ENCODE measurements around the gene GLT6D1. TPM values are rescaled to one million over a fixed set of nuclear protein-coding genes. Genes with fewer than 3 reads are reported as not detected.
A peak's percentile ranks its signal among the peaks of the same experiment; 100 is the strongest.

Gene GLT6D1
- total and polyA plus RNA-seq, 4 donors = not detected

DNA sequence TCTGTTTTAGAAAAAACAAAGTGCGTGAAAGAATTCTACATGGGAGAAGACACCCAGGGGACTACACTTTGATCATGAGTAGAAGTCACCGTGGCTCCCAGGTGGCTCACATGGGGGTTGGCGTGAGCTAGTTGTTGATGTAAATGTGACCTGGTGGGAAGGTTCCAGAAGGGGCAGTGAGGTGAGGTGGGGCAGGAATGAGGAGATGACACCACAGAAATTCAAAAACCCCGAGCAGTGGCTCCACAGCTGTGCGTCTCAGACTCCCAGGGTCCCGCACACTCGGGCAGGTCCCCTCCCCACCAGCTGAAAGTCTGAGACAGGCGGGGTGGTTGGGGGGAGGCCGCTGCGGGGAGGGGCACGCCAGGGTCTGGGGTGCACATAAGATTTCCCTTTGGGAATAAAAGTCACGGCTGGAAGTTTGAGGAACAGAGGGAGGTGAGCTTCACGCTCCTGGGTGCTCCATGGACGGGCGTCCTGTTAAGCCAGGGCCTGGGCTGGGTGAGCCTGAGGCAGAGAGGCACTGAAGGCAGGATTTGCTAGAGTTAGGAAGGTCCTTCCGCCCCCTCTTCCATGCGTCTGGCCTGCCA lies 29.9 kb downstream of the GLT6D1 start:
- H3K27me3 ChIP-seq (ENCODE audit: control insufficient read depth in 1 of 2, insufficient read depth in 2 of 2, low read length in 1 of 2) = no peaks in the 10 kb centered on the region
- H3K4me3 ChIP-seq (ENCODE audit: low read length in 2 of 2) = no peak overlapping the region
- no peak for ATAC-seq (ENCODE audit: low FRiP score)
- H3K27ac ChIP-seq (ENCODE audit: low read depth in 1 of 2, low read length in 2 of 2) = no peak overlapping the region
- DNase-seq = no peak
- intact Hi-C loops (cut with DNase I) = no loop called here
- WGBS, 2 donors = 88 to 93% methylated on average over 17 of the region's 17 CpGs
- H3K36me3 ChIP-seq (ENCODE audit: control insufficient read depth in 1 of 2, insufficient read depth in 2 of 2, low read length in 1 of 2) = no peaks in the 10 kb centered on the region
- H3K4me1 ChIP-seq (ENCODE audit: control insufficient read depth in 1 of 2, insufficient read depth in 2 of 2, low read length in 2 of 2) = no peaks in the 10 kb centered on the region
- H3K9me3 ChIP-seq (ENCODE audit: control insufficient read depth, low read length) = no peaks in the 10 kb centered on the region

DNA sequence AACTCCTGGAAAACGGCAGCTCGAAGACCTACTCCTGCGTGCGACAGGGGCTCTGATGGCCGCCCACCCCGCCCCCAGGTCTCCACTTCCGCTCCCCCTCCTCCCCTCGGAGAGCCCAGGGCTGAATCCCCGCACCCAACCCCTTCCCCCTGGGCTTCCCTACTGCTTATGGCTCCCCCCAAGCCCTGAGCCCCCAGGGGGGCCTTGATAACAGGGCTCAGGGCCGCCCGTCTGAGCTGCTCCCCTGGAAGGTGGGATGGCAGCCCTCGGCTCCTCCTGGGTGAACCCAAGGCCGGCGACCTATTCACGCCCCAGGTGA lies 30.4 kb downstream of the GLT6D1 start:
- no peaks in the 10 kb centered on the region for H3K27me3 ChIP-seq (ENCODE audit: control insufficient read depth in 1 of 2, insufficient read depth in 2 of 2, low read length in 1 of 2)
- H3K4me1 ChIP-seq (ENCODE audit: control insufficient read depth in 1 of 2, insufficient read depth in 2 of 2, low read length in 2 of 2) = no peaks in the 10 kb centered on the region
- intact Hi-C loops (cut with DNase I) = no loop called here
- peak in 1 of 2 donors; percentile 68 for DNase-seq
- no peaks in the 10 kb centered on the region for H3K36me3 ChIP-seq (ENCODE audit: control insufficient read depth in 1 of 2, insufficient read depth in 2 of 2, low read length in 1 of 2)
- H3K27ac ChIP-seq (ENCODE audit: low read depth in 1 of 2, low read length in 2 of 2) = no peak overlapping the region
- H3K9me3 ChIP-seq (ENCODE audit: control insufficient read depth, low read length) = no peaks in the 10 kb centered on the region
- ATAC-seq (ENCODE audit: low FRiP score) = no peak
- WGBS, 2 donors = 93 to 94% methylated on average over 15 of the region's 15 CpGs
- no peak overlapping the region for H3K4me3 ChIP-seq (ENCODE audit: low read length in 2 of 2)

DNA sequence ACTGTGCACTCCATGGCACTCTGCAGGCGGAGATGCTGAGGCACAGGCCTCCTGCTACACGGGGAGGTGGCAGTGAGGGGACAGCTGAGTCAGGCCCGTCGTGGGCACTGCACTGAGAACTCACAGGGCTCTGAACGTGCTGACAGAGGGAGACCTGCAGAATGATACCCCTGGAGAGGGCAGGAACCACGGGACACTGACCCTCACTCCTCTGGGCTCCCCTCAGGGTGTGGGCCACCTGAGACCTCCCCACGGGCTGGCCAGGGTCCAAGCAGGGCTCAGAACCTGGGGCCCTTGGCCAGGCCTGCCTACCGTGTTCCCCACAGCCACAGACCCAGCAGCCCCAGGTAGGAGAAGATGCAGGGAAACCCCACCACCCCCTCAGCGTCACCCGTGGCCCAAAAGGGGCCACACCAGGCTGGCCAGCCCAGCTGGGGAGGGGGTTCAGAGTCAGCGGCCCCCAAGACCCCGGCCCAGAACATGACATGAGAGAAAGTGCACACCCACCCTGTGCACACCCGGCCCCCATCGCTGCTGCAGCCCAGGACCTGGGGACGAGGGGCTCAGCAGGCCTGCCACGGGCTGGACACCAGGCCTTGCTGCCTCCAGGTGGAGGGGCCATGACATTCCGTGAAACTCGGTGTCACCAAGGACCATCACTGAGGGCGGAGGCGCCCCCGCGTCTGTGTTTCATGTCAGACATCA lies 30.9 kb downstream of the GLT6D1 start:
- intact Hi-C loops (cut with DNase I) = no loop called here

DNA sequence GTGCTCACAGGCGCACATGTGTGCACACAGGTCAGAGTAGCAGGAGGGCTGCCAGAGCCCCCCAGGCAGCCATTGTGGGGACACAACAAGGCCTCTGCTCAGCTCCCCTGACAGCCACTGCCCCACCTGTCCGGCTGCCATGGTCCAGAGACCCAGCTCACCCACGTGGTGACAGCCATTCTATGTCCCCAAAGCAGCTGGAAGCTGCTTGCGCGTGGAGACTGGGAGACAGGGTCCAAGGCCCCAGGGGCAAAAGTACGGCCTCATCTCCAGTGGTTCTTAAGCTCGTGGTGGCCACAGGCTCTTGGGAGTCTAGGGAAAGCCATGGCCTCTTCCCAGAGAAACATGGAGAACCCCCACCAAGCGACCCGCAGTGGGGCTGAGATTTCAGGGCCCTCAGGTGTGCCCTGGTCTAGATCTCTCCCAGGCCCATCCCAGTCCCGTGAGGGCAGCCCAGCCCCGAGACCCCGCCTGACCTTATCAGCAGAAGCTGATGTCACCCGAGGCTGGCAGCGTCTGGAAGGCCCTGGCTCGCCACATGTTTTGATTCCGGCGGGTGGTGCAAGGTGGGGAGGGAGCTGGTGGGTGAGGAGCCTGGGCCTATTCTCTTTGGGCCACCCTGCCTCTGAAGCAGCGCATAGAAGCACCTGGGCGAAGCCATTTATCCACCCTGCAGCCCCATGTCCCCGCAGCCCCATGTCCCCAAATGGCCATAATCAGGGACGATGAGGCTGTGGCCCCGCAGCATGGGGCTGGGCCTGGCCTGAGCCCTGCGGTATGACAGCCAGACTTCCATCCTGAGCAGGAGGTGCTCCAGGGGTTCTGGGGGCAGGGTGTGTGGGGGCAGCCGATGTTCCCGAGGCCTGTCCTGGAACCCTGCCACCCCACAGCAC lies 31.7 kb downstream of the GLT6D1 start:
- no peak for DNase-seq
- WGBS, 2 donors = 48 to 50% methylated on average over 25 of the region's 25 CpGs
- intact Hi-C loops (cut with DNase I) = no loop called here

More for the DNA sequence above, 30.9 kb downstream of the GLT6D1 start:
- Histone ChIP-seq H3K9me3 (ENCODE audit: control insufficient read depth, low read length) (no peaks in the 10 kb centered on the region), H3K4me3 (ENCODE audit: low read length in 2 of 2) (no peak overlapping the region), H3K27ac (ENCODE audit: low read depth in 1 of 2, low read length in 2 of 2) (no peak overlapping the region), H3K36me3 (ENCODE audit: control insufficient read depth in 1 of 2, insufficient read depth in 2 of 2, low read length in 1 of 2) (no peaks in the 10 kb centered on the region), H3K27me3 (ENCODE audit: control insufficient read depth in 1 of 2, insufficient read depth in 2 of 2, low read length in 1 of 2) (no peaks in the 10 kb centered on the region), H3K4me1 (ENCODE audit: control insufficient read depth in 1 of 2, insufficient read depth in 2 of 2, low read length in 2 of 2) (no peaks in the 10 kb centered on the region)
- DNase-seq = no peak
- no peak for ATAC-seq (ENCODE audit: low FRiP score)
- WGBS, 2 donors = 78 to 80% methylated on average over 22 of the region's 22 CpGs

DNA sequence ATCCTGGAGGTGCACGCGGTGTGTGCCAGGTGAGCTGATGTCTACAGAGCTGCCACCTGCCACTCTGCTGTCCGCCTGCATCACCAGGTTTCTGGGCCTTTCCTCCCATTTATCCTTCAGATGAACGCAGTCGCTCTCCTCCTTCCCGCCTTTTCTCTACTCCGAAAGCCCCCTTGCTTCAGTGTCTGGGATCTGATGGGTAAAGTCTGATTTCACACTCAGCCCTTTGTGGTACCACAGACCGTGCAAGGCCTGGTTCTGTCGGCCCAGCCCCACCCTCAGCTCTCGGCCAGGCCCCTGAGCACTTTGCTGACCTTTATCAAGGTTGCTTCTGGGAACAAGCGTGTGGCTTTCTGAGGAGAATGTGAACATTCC lies 32.5 kb downstream of the GLT6D1 start:
- H3K9me3 ChIP-seq (ENCODE audit: control insufficient read depth, low read length) = no peaks in the 10 kb centered on the region
- no peak for ATAC-seq (ENCODE audit: low FRiP score)
- no peaks in the 10 kb centered on the region for H3K36me3 ChIP-seq (ENCODE audit: control insufficient read depth in 1 of 2, insufficient read depth in 2 of 2, low read length in 1 of 2)
- no peak for DNase-seq
- no peak overlapping the region for H3K4me3 ChIP-seq (ENCODE audit: low read length in 2 of 2)
- intact Hi-C loops (cut with DNase I) = no loop called here
- H3K27me3 ChIP-seq (ENCODE audit: control insufficient read depth in 1 of 2, insufficient read depth in 2 of 2, low read length in 1 of 2) = no peaks in the 10 kb centered on the region
- no peak overlapping the region for H3K27ac ChIP-seq (ENCODE audit: low read depth in 1 of 2, low read length in 2 of 2)
- 95 to 96% methylated on average over 11 of the region's 11 CpGs for WGBS, 2 donors
- H3K4me1 ChIP-seq (ENCODE audit: control insufficient read depth in 1 of 2, insufficient read depth in 2 of 2, low read length in 2 of 2) = no peaks in the 10 kb centered on the region

More for the DNA sequence above, 31.7 kb downstream of the GLT6D1 start:
- Histone ChIP-seq H3K4me1 (ENCODE audit: control insufficient read depth in 1 of 2, insufficient read depth in 2 of 2, low read length in 2 of 2) (no peaks in the 10 kb centered on the region), H3K36me3 (ENCODE audit: control insufficient read depth in 1 of 2, insufficient read depth in 2 of 2, low read length in 1 of 2) (no peaks in the 10 kb centered on the region), H3K9me3 (ENCODE audit: control insufficient read depth, low read length) (no peaks in the 10 kb centered on the region), H3K27ac (ENCODE audit: low read depth in 1 of 2, low read length in 2 of 2) (no peak overlapping the region), H3K27me3 (ENCODE audit: control insufficient read depth in 1 of 2, insufficient read depth in 2 of 2, low read length in 1 of 2) (no peaks in the 10 kb centered on the region), H3K4me3 (ENCODE audit: low read length in 2 of 2) (no peak overlapping the region)
- ATAC-seq (ENCODE audit: low FRiP score) = no peak

DNA sequence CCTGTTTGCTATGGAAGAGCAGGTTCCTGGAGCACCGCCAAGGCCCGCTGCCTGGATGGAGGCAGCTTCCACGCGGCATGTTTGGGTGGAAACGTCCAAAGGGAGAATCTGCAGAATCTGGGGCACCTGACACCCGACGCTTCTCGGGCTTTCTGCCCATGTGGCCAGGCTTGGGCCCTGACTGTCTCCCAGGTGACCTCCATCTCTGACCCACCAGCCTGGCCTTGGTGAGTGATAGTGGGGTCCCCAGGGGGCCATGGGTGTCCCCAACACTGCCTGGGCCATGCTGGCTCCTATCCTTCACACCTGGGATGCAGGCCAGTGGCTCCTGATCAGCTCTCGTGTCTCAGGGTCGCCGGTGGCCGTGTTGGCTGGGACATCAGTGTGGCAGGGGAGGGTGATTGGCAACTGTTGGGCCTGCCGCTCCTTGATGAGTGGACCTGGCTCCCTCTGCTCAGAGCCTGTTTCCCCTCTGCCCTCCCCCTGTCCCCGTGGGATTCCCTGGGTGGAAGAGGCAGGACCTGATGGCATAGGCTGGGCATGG lies 34.0 kb downstream of the GLT6D1 start:
- intact Hi-C loops (cut with DNase I) = no loop called here
- H3K36me3 ChIP-seq (ENCODE audit: control insufficient read depth in 1 of 2, insufficient read depth in 2 of 2, low read length in 1 of 2) = no peaks in the 10 kb centered on the region
- no peak overlapping the region for H3K4me3 ChIP-seq (ENCODE audit: low read length in 2 of 2)
- DNase-seq (peak in 1 of 2 donors; percentile 65), ATAC-seq (ENCODE audit: low FRiP score) (no peak)
- no peaks in the 10 kb centered on the region for H3K9me3 ChIP-seq (ENCODE audit: control insufficient read depth, low read length)
- H3K27me3 ChIP-seq (ENCODE audit: control insufficient read depth in 1 of 2, insufficient read depth in 2 of 2, low read length in 1 of 2) = no peaks in the 10 kb centered on the region
- WGBS, 2 donors = 69 to 72% methylated on average over 14 of the region's 14 CpGs
- no peak overlapping the region for H3K27ac ChIP-seq (ENCODE audit: low read depth in 1 of 2, low read length in 2 of 2)
- H3K4me1 ChIP-seq (ENCODE audit: control insufficient read depth in 1 of 2, insufficient read depth in 2 of 2, low read length in 2 of 2) = no peaks in the 10 kb centered on the region

DNA sequence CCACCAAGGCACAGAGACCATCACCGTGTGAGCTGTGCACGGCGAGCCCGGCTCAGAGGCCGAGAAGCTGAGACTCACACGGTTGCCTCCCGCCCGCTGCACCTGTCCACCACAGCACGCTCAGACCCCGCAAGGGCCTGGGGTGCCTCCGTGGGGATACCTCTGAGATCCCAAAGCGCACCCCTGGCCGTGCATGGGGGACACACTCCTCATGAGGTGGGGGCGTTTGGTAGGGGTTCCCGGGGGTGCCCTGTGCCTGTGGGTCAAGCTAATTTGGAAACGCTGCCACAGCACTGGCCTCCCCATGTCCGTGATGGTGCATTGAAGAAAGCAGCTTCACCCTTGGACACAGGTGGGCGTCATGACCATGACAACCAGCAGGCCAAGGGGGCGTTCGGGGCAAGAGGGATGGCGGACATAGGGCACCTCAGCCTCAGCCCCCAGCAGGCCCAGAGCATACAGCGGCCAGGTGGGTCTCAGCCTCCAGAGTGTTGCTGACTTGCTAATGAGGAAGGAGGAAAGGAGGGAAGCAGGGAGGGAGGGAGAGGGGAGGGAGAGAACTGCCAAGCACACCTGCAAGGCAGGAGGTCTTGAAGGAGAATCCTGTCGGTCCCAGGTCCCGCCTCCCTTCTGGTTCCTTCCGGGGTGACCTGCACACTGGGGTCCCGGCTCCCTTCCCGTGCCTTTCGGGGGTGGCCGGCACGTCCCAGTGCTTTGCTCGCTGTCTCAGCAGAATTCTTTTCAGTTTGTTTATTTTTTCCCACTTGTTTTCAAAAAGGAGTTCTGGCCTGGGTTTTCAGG lies 34.7 kb downstream of the GLT6D1 start:
- Histone ChIP-seq H3K36me3 (ENCODE audit: control insufficient read depth in 1 of 2, insufficient read depth in 2 of 2, low read length in 1 of 2) (no peaks in the 10 kb centered on the region), H3K4me1 (ENCODE audit: control insufficient read depth in 1 of 2, insufficient read depth in 2 of 2, low read length in 2 of 2) (no peaks in the 10 kb centered on the region), H3K27ac (ENCODE audit: low read depth in 1 of 2, low read length in 2 of 2) (no peak overlapping the region), H3K27me3 (ENCODE audit: control insufficient read depth in 1 of 2, insufficient read depth in 2 of 2, low read length in 1 of 2) (no peaks in the 10 kb centered on the region), H3K4me3 (ENCODE audit: low read length in 2 of 2) (no peak overlapping the region), H3K9me3 (ENCODE audit: control insufficient read depth, low read length) (no peaks in the 10 kb centered on the region)
- 82 to 86% methylated on average over 31 of the region's 31 CpGs for WGBS, 2 donors
- DNase-seq = peak in 1 of 2 donors; percentile 70
- ATAC-seq (ENCODE audit: low FRiP score) = no peak
- intact Hi-C loops (cut with DNase I) = no loop called here

DNA sequence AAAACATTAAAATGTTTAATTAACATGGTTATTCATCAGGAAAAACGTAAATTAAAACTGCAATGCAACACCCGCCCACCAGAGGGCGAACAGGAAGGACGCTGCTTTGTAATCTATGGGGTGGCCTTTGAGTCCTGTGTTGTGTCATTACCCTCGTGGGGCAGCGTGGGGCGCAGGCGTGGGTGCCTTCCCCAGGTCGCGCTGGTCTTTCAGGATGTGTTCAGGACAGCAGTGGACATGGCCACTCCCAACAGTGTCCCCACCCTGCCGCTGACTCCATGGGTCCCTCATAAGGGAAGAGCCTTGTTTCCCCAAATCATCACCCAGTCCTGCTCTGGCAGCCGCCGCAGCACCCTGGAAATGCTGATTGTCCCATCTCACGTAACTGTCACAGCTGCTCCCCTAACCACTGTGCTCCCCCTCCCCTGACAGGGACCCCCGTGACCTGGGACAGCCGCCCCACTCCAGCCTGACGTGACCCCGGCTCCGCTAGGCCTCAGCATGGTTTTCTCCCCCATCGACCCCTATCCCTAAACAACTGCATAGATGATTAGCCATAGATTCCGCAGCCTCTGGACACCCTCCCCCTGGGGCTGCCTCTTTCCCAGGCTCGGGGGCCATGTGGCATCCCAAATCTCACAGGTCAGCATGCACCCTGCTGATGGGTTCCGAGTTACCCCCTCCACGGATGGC lies 36.4 kb downstream of the GLT6D1 start:
- ATAC-seq (ENCODE audit: low FRiP score) = no peak
- no peaks in the 10 kb centered on the region for H3K27me3 ChIP-seq (ENCODE audit: control insufficient read depth in 1 of 2, insufficient read depth in 2 of 2, low read length in 1 of 2)

More for the DNA sequence above, 36.4 kb downstream of the GLT6D1 start:
- Histone ChIP-seq H3K4me3 (ENCODE audit: low read length in 2 of 2) (no peak overlapping the region), H3K9me3 (ENCODE audit: control insufficient read depth, low read length) (no peaks in the 10 kb centered on the region), H3K36me3 (ENCODE audit: control insufficient read depth in 1 of 2, insufficient read depth in 2 of 2, low read length in 1 of 2) (no peaks in the 10 kb centered on the region), H3K4me1 (ENCODE audit: control insufficient read depth in 1 of 2, insufficient read depth in 2 of 2, low read length in 2 of 2) (no peaks in the 10 kb centered on the region), H3K27ac (ENCODE audit: low read depth in 1 of 2, low read length in 2 of 2) (no peak overlapping the region)
- DNase-seq = peak; percentile 42 to 64
- intact Hi-C loops (cut with DNase I) = no loop called here
- 56 to 57% methylated on average over 24 of the region's 24 CpGs for WGBS, 2 donors
